Measurements from ENCODE around the gene IDH3A. TPM values are rescaled to one million over a fixed set of nuclear protein-coding genes. Genes with fewer than 3 reads are reported as not detected.

Gene IDH3A
- total RNA-seq, 2 experiments from 2014 or later: 47.5 to 47.6 TPM

- CTCF ChIA-PET: interaction anchor here (1.2 to 1.5 kb wide), 2 partner anchors 15 to 68 kb away, joined by 6 to 7 read pairs; no protein-coding TSS in a partner anchor
- Mint-ChIP-seq H3K9me3 (no peaks in the 10 kb centered on the region), H3K36me3 (ENCODE audit: low read depth) (no peaks in the 10 kb centered on the region), H3K4me1 (ENCODE audit: low read depth) (peaks cover 22% of the 10 kb centered on the region), H3K27me3 (no peaks in the 10 kb centered on the region), H3K27ac (peak overlapping the region; percentile 73), H3K4me3 (no peak overlapping the region)
- no peak for TF ChIP-seq CTCF (IDR thresholded peaks at IDR 0.05)
- Histone ChIP-seq H3K9me3 (ENCODE audit: control insufficient read depth in 1 of 2, insufficient read depth in 1 of 2, low read length in 2 of 2) (no peaks in the 10 kb centered on the region), H3K27ac (ENCODE audit: low read depth in 1 of 2, low read length in 2 of 2) (no peak overlapping the region), H3K27me3 (ENCODE audit: control insufficient read depth in 1 of 2, insufficient read depth in 2 of 2, low read length in 2 of 2) (no peaks in the 10 kb centered on the region), H3K36me3 (ENCODE audit: insufficient read depth, low read length) (no peaks in the 10 kb centered on the region), H3K4me1 (ENCODE audit: insufficient read depth, low read length) (peaks cover 18% of the 10 kb centered on the region), H3K4me3 (ENCODE audit: low read length) (no peak overlapping the region)
- intact Hi-C loops (cut with DNase I, micrococcal nuclease): no loop called here
- POLR2A ChIA-PET: no interaction called here
- peak in 1 of 14 experiments; percentile 9 for DNase-seq
- no peak for ATAC-seq (ENCODE audit: poor library complexity)
Observed at GRCh38 chr15:78127882-78128281, 21.3 kb upstream of the IDH3A start.

- ChIA-PET POLR2A (interaction anchor here (1.0 kb wide), 1 partner anchor 136 kb away, joined by 3 read pairs; no protein-coding TSS in a partner anchor), CTCF (interaction anchor here (1.0 kb wide), 1 partner anchor 67 kb away, joined by 3 read pairs; no protein-coding TSS in a partner anchor)
- intact Hi-C loops (cut with DNase I, micrococcal nuclease): no loop called here
- peak in 2 of 14 experiments; percentile 30 to 46 for DNase-seq
- H3K27ac ChIP-seq (ENCODE audit: low read depth in 1 of 2, low read length in 2 of 2): peak overlapping the region in 1 of 2 donors; percentile 39
- no peaks in the 10 kb centered on the region for H3K36me3 ChIP-seq (ENCODE audit: insufficient read depth, low read length)
- H3K27me3 ChIP-seq (ENCODE audit: control insufficient read depth in 1 of 2, insufficient read depth in 2 of 2, low read length in 2 of 2): no peaks in the 10 kb centered on the region
- H3K4me3 ChIP-seq (ENCODE audit: low read length): no peak overlapping the region
- no peaks in the 10 kb centered on the region for H3K27me3 Mint-ChIP-seq
- H3K4me1 Mint-ChIP-seq (ENCODE audit: low read depth): peaks cover 27% of the 10 kb centered on the region
- H3K9me3 Mint-ChIP-seq: no peaks in the 10 kb centered on the region
- no peaks in the 10 kb centered on the region for H3K36me3 Mint-ChIP-seq (ENCODE audit: low read depth)
- no peak overlapping the region for H3K4me3 Mint-ChIP-seq
- H3K9me3 ChIP-seq (ENCODE audit: control insufficient read depth in 1 of 2, insufficient read depth in 1 of 2, low read length in 2 of 2): no peaks in the 10 kb centered on the region
- H3K27ac Mint-ChIP-seq: peak overlapping the region; percentile 73
- ATAC-seq (ENCODE audit: poor library complexity): no peak
- no peak for TF ChIP-seq CTCF (IDR thresholded peaks at IDR 0.05)
- H3K4me1 ChIP-seq (ENCODE audit: insufficient read depth, low read length): peaks cover 18% of the 10 kb centered on the region
Observed at GRCh38 chr15:78129077-78129750, 19.9 kb upstream of the IDH3A start.

- peak overlapping the region; percentile 89 for H3K4me3 Mint-ChIP-seq
- H3K27me3 Mint-ChIP-seq: no peaks in the 10 kb centered on the region
- no peaks in the 10 kb centered on the region for H3K36me3 Mint-ChIP-seq (ENCODE audit: low read depth)
- no peaks in the 10 kb centered on the region for H3K27me3 ChIP-seq (ENCODE audit: control insufficient read depth in 1 of 2, insufficient read depth in 2 of 2, low read length in 2 of 2)
- DNase-seq: peak in 2 of 14 experiments; percentile 38 to 44
- no peak for TF ChIP-seq CTCF (IDR thresholded peaks at IDR 0.05)
- peak overlapping the region in 1 of 2 donors; percentile 39 for H3K27ac ChIP-seq (ENCODE audit: low read depth in 1 of 2, low read length in 2 of 2)
- H3K36me3 ChIP-seq (ENCODE audit: insufficient read depth, low read length): no peaks in the 10 kb centered on the region
- ChIA-PET POLR2A (interaction anchor here (1.0 to 2.7 kb wide), 4 partner anchors 19 to 308 kb away, joined by 3 to 27 read pairs (median 10); partner anchors contain the start of genes DNAJA4, IDH3A and IREB2), CTCF (interaction anchor here (1.2 to 2.1 kb wide), 2 partner anchors 18 to 110 kb away, joined by 3 to 7 read pairs; no protein-coding TSS in a partner anchor)
- peaks cover 27% of the 10 kb centered on the region for H3K4me1 Mint-ChIP-seq (ENCODE audit: low read depth)
- peaks cover 18% of the 10 kb centered on the region for H3K4me1 ChIP-seq (ENCODE audit: insufficient read depth, low read length)
- H3K9me3 ChIP-seq (ENCODE audit: control insufficient read depth in 1 of 2, insufficient read depth in 1 of 2, low read length in 2 of 2): no peaks in the 10 kb centered on the region
- intact Hi-C loops (cut with DNase I, micrococcal nuclease): loop anchor here (2.0 to 5.0 kb wide), 2 partner anchors 17 to 112 kb away; no protein-coding TSS in a partner anchor
- no peaks in the 10 kb centered on the region for H3K9me3 Mint-ChIP-seq
- ATAC-seq (ENCODE audit: poor library complexity): no peak
- H3K4me3 ChIP-seq (ENCODE audit: low read length): no peak overlapping the region
- H3K27ac Mint-ChIP-seq: peak overlapping the region; percentile 73
Observed at GRCh38 chr15:78129751-78130287, 19.3 kb upstream of the IDH3A start.

Measured in CD4-positive, alpha-beta T cell (primary cell).